Gastroesophageal sphincter (tissue), 4 donors: ENCODE results near the gene RAP1GAP2. TPM values are rescaled to one million over a fixed set of nuclear protein-coding genes. Genes with fewer than 3 reads are reported as not detected.
"Not testable (repeated sequence)": the region's sequence is repeated elsewhere in the genome, so short reads cannot be mapped to it uniquely, and the experiment has no call there.

Experiments used
- ATAC-seq: fragments of 150-250 bp; one replicate; pipeline ENCODE4 v1.9.1; 2016; ENCODE audit warnings: mild to moderate bottlenecking, moderate library complexity
- H3K27ac ChIP-seq, 4 donors: fragments of 200-600 bp; sonication (generic) in 3 of 4; 1 replicate in 3 of 4; 2 replicates in 1 of 4; pipeline ENCODE4 v1.5.1; 2016 to 2019
- H3K27me3 ChIP-seq: fragments of 200-600 bp; sonication (generic); one replicate; pipeline ENCODE4 v1.5.1; 2019
- H3K36me3 ChIP-seq, 2 donors: fragments of 200-600 bp; sonication (generic); one replicate each; pipeline ENCODE4 v1.5.1; 2019; ENCODE audit warnings: control low read depth in 1 of 2
- H3K4me1 ChIP-seq, 3 donors: fragments of 200-600 bp; sonication (generic); 1 replicate in 2 of 3; 2 replicates in 1 of 3; pipeline ENCODE4 v1.5.1; 2016 to 2019; ENCODE audit warnings: control low read depth in 2 of 3
- H3K4me3 ChIP-seq, 2 donors: fragments of 200-600 bp; sonication (generic); one replicate each; pipeline ENCODE4 v1.5.1; 2019; ENCODE audit warnings: mild to moderate bottlenecking in 1 of 2, moderate library complexity in 1 of 2
- H3K9me3 ChIP-seq, 3 donors: fragments of 200-600 bp; sonication (generic); one replicate each; pipeline ENCODE4 v1.5.1; 2017 to 2019; ENCODE audit warnings: control low read depth in 2 of 3
- CTCF ChIP-seq, 4 experiments: fragments of 200-600 bp in 2 of 4; fragments of 450-650 bp in 2 of 4; sonication (generic) in 1 of 4; IDR thresholded peaks; one replicate each; pipeline ENCODE4 v1.5.1; 2017 to 2019; ENCODE audit warnings: antibody characterized with exemption in 4 of 4, mild to moderate bottlenecking in 2 of 4, moderate library complexity in 2 of 4
- EP300 ChIP-seq: sonication (generic); formaldehyde crosslinking; IDR thresholded peaks from one replicate; pipeline ENCODE4 v1.6.1; 2017; ENCODE audit warnings: antibody characterized with exemption, mild to moderate bottlenecking
- POLR2A ChIP-seq, 2 donors: fragments of 450-650 bp; IDR thresholded peaks; one replicate each; pipeline ENCODE4 v1.6.1; 2017; ENCODE audit warnings: antibody characterized with exemption in 2 of 2, mild to moderate bottlenecking in 2 of 2, moderate library complexity in 1 of 2
- POLR2AphosphoS5 ChIP-seq: sonication (generic); formaldehyde crosslinking; IDR thresholded peaks from one replicate; pipeline ENCODE4 v1.6.1; 2017; ENCODE audit warnings: antibody characterized with exemption
- WGBS, 2 donors: methylation state at CpG; one replicate each; pipeline ENCODE4 v1.1.5; 2018; ENCODE audit warnings: low coverage in 1 of 2; 5-methylcytosine and 5-hydroxymethylcytosine counted together
- total RNA-seq, 4 donors: library from RNA; depleted of rRNA; stranded (reverse); fragments of >200 nt; gene quantifications; one replicate each; pipeline ENCODE4 v1.1.0, GENCODE V29; 2016

RAP1GAP2 gene
- total RNA-seq, 4 donors from 2014 or later = 8.8 to 19.5 (median 11.3) TPM

GRCh38 chr17:2881295-2881694 lies 85.1 kb downstream of the RAP1GAP2 start:
- Histone ChIP-seq H3K36me3 (no peaks in the 10 kb centered on the region), H3K27ac (no peak overlapping the region), H3K27me3 (no peaks in the 10 kb centered on the region), H3K9me3 (no peaks in the 10 kb centered on the region), H3K4me1 (no peaks in the 10 kb centered on the region), H3K4me3 (no peak overlapping the region)
- 74 to 80% methylated on average over 5 of the region's 5 CpGs for WGBS, 2 donors
- ATAC-seq = no peak
- TF ChIP-seq POLR2A (IDR thresholded peaks at IDR 0.05) (no peak), POLR2AphosphoS5 (no peak), CTCF (IDR thresholded peaks at IDR 0.05) (no peak), EP300 (no peak)

GRCh38 chr17:2883544-2884213 lies 87.4 kb downstream of the RAP1GAP2 start:
- WGBS, 2 donors = 80% methylated on average over 1 of the region's 10 CpGs; no CpG with 5 or more reads in 1 of the 2 donors
- ATAC-seq = no peak
- TF ChIP-seq EP300 = no peak
- TF ChIP-seq POLR2AphosphoS5 = no peak
- TF ChIP-seq CTCF (IDR thresholded peaks at IDR 0.05) = no peak
- no peak for TF ChIP-seq POLR2A (IDR thresholded peaks at IDR 0.05)
- Histone ChIP-seq H3K4me3 (no peak overlapping the region), H3K4me1 (no peaks in the 10 kb centered on the region), H3K36me3 (no peaks in the 10 kb centered on the region), H3K9me3 (no peaks in the 10 kb centered on the region), H3K27me3 (no peaks in the 10 kb centered on the region), H3K27ac (no peak overlapping the region)

- Histone ChIP-seq H3K4me3 (no peak overlapping the region), H3K4me1 (no peaks in the 10 kb centered on the region), H3K36me3 (no peaks in the 10 kb centered on the region), H3K27me3 (no peaks in the 10 kb centered on the region), H3K9me3 (no peaks in the 10 kb centered on the region), H3K27ac (no peak overlapping the region)
- TF ChIP-seq CTCF (IDR thresholded peaks at IDR 0.05) (no peak), POLR2A (IDR thresholded peaks at IDR 0.05) (no peak), POLR2AphosphoS5 (no peak), EP300 (no peak)
- ATAC-seq = no peak
- WGBS, 2 donors = 83 to 100% methylated on average over 1 to 2 of the region's 9 CpGs
These were observed 89.5 kb downstream of the RAP1GAP2 start for GRCh38 chr17:2885733-2886132.

- Histone ChIP-seq H3K4me3 (no peak overlapping the region), H3K9me3 (no peaks in the 10 kb centered on the region), H3K27me3 (no peaks in the 10 kb centered on the region), H3K36me3 (no peaks in the 10 kb centered on the region), H3K27ac (no peak overlapping the region), H3K4me1 (no peaks in the 10 kb centered on the region)
- ATAC-seq = no peak
- TF ChIP-seq CTCF (IDR thresholded peaks at IDR 0.05) = no peak
- TF ChIP-seq POLR2AphosphoS5 = no peak
- TF ChIP-seq POLR2A (IDR thresholded peaks at IDR 0.05) = no peak
- no peak for TF ChIP-seq EP300
- 76 to 81% methylated on average over 5 to 9 of the region's 9 CpGs for WGBS, 2 donors
These were observed 92.1 kb downstream of the RAP1GAP2 start for GRCh38 chr17:2888326-2888725.

- Histone ChIP-seq H3K36me3 (no peaks in the 10 kb centered on the region), H3K4me3 (no peak overlapping the region), H3K9me3 (no peaks in the 10 kb centered on the region), H3K27me3 (no peaks in the 10 kb centered on the region), H3K27ac (no peak overlapping the region), H3K4me1 (no peaks in the 10 kb centered on the region)
- ATAC-seq = no peak
- no peak for TF ChIP-seq POLR2A (IDR thresholded peaks at IDR 0.05)
- no peak for TF ChIP-seq CTCF (IDR thresholded peaks at IDR 0.05)
- no peak for TF ChIP-seq POLR2AphosphoS5
- TF ChIP-seq EP300 = no peak
- 83 to 100% methylated on average over 2 of the region's 8 CpGs for WGBS, 2 donors
These were observed 93.0 kb downstream of the RAP1GAP2 start for GRCh38 chr17:2889256-2889655.

GRCh38 chr17:2890778-2891177 lies 94.5 kb downstream of the RAP1GAP2 start:
- not testable (repeated sequence) for H3K9me3 ChIP-seq

More at GRCh38 chr17:2890778-2891177, 94.5 kb downstream of the RAP1GAP2 start:
- H3K4me1 ChIP-seq, H3K36me3 ChIP-seq, ATAC-seq, H3K27me3 ChIP-seq, H3K27ac ChIP-seq, H3K4me3 ChIP-seq: not testable (repeated sequence)
- WGBS, 2 donors = 54 to 94% methylated on average over 5 of the region's 10 CpGs
